ENCODE measurements around the gene MAFB. TPM values are rescaled to one million over a fixed set of nuclear protein-coding genes. Genes with fewer than 3 reads are reported as not detected.

MAFB gene
- total RNA-seq, 1 donor from 2014 or later, result 1.9 TPM

- Mint-ChIP-seq H3K27ac (ENCODE audit: unreplicated experiment) (no peak overlapping the region), H3K9me3 (no peaks in the 10 kb centered on the region), H3K36me3 (ENCODE audit: low read depth) (no peaks in the 10 kb centered on the region), H3K27me3 (ENCODE audit: low read depth) (peaks cover 99% of the 10 kb centered on the region), H3K4me1 (peaks cover 15% of the 10 kb centered on the region), H3K4me3 (peak overlapping the region; percentile 58)
- DNase-seq (ENCODE audit: low read depth, low spot score), result no peak
- no peak for TF ChIP-seq CTCF (conservative IDR thresholded peaks at IDR 0.05)
Observed at GRCh38 chr20:40683894-40684268, 5.2 kb downstream of the MAFB start.

DNA sequence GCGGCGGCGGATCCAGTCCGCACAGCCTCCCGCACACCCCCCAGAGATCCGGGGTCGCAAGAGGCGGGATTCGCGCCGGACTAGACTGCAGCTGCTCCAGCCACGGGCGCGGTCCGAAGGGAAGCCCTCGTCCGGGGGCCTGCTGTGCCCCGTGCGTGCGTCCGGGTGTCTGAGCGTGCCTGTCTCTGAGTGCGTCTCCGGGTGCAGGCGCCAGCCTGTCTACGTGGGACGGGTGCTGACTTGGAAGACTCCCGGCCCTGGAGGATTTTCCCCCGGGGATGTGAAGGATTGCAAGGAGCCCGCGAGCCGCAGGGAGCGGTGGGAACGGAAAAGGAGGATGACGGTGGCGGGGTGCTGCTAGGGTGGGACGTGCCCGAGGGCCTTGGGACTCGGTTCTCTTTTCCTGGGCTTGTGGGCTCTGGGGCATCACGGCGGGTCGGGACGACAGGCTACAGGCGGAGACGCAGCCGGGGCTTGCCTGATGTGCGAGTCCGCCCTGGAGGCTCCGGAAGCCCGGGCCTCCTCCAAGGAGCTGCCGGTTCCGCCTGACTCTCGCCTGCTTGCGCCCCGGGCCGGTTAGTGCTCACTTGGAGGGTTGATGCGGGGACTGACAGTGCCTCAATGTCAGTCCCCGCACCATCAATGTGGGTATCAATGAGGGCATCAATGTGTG is 5.7 kb downstream of the MAFB start:
- DNase-seq (ENCODE audit: low read depth, low spot score), result no peak
- Mint-ChIP-seq H3K36me3 (ENCODE audit: low read depth) (no peaks in the 10 kb centered on the region), H3K9me3 (no peaks in the 10 kb centered on the region), H3K4me1 (peaks cover 15% of the 10 kb centered on the region), H3K4me3 (peak overlapping the region; percentile 58), H3K27me3 (ENCODE audit: low read depth) (peaks cover 100% of the 10 kb centered on the region), H3K27ac (ENCODE audit: unreplicated experiment) (no peak overlapping the region)
- TF ChIP-seq CTCF (conservative IDR thresholded peaks at IDR 0.05), result no peak

GRCh38 chr20:40682104-40682981 is 6.7 kb downstream of the MAFB start:
- Mint-ChIP-seq H3K27me3 (ENCODE audit: low read depth) (peaks cover 100% of the 10 kb centered on the region), H3K4me1 (peaks cover 13% of the 10 kb centered on the region), H3K36me3 (ENCODE audit: low read depth) (no peaks in the 10 kb centered on the region), H3K4me3 (peak overlapping the region; percentile 64), H3K27ac (ENCODE audit: unreplicated experiment) (no peak overlapping the region), H3K9me3 (no peaks in the 10 kb centered on the region)
- DNase-seq (ENCODE audit: low read depth, low spot score), result no peak
- no peak for TF ChIP-seq CTCF (conservative IDR thresholded peaks at IDR 0.05)

DNA sequence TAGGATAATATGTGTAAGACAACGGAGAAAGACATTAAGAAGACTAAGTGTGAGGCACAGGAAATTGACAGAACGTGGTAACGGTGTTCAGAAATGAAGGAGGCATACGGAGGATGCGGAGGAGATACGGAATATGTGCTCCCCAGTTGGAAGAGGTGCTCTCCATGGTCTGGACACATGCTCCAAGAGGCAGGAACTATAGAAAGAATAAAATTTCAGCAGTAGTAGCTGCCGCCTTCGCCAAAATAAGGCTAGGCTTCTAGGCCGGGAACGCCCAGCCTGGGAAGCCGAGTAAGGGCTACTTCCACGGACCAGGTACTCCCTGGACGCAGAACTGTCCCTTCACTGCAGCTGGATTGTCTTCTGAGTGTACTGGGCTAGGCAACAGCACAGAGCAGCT is 7.4 kb downstream of the MAFB start:
- DNase-seq (ENCODE audit: low read depth, low spot score), result no peak
- Mint-ChIP-seq H3K4me3 (no peak overlapping the region), H3K9me3 (no peaks in the 10 kb centered on the region), H3K27ac (ENCODE audit: unreplicated experiment) (no peak overlapping the region), H3K36me3 (ENCODE audit: low read depth) (no peaks in the 10 kb centered on the region), H3K27me3 (ENCODE audit: low read depth) (peaks cover 100% of the 10 kb centered on the region), H3K4me1 (peaks cover 7% of the 10 kb centered on the region)
- TF ChIP-seq CTCF (conservative IDR thresholded peaks at IDR 0.05), result no peak

GRCh38 chr20:40681165-40681564 is 7.9 kb downstream of the MAFB start:
- Mint-ChIP-seq H3K27me3 (ENCODE audit: low read depth) (peaks cover 100% of the 10 kb centered on the region), H3K27ac (ENCODE audit: unreplicated experiment) (no peak overlapping the region), H3K36me3 (ENCODE audit: low read depth) (no peaks in the 10 kb centered on the region), H3K9me3 (no peaks in the 10 kb centered on the region), H3K4me1 (peaks cover 5% of the 10 kb centered on the region), H3K4me3 (no peak overlapping the region)
- no peak for TF ChIP-seq CTCF (conservative IDR thresholded peaks at IDR 0.05)
- no peak for DNase-seq (ENCODE audit: low read depth, low spot score)
